Stimulated activated memory B cell treated with anti-CD40 and anti-IgM and Interleukin-4, amounts not matched to agents 10 μg/mL and 1 μg/mL and 100 μg/mL, for 72 hours (primary cell): Measurements from ENCODE around the gene SPEG.
A peak's percentile ranks its signal among the peaks of the same experiment; 100 is the strongest.

Experiments
- ATAC-seq: fragments of 150-1000 bp; cut with Tn5 transposase; 2 replicates; pipeline ENCODE4 v1.10.0; 2021
- H3K27ac Mint-ChIP-seq: one replicate; pipeline ENCODE4 v1.8.0; 2022; ENCODE audit warnings: mild to moderate bottlenecking, mixed read lengths
- H3K27me3 Mint-ChIP-seq: one replicate; pipeline ENCODE4 v1.8.0; 2022; ENCODE audit warnings: mixed read lengths
- H3K36me3 Mint-ChIP-seq: one replicate; pipeline ENCODE4 v1.8.0; 2022; ENCODE audit warnings: mixed read lengths
- H3K4me1 Mint-ChIP-seq: one replicate; pipeline ENCODE4 v1.8.0; 2022; ENCODE audit warnings: mixed read lengths
- H3K4me3 Mint-ChIP-seq: one replicate; pipeline ENCODE4 v1.8.0; 2022; ENCODE audit warnings: mild to moderate bottlenecking, moderate library complexity, mixed read lengths
- H3K9me3 Mint-ChIP-seq: one replicate; pipeline ENCODE4 v1.8.0; 2022; ENCODE audit warnings: mixed read lengths

Gene SPEG

DNA sequence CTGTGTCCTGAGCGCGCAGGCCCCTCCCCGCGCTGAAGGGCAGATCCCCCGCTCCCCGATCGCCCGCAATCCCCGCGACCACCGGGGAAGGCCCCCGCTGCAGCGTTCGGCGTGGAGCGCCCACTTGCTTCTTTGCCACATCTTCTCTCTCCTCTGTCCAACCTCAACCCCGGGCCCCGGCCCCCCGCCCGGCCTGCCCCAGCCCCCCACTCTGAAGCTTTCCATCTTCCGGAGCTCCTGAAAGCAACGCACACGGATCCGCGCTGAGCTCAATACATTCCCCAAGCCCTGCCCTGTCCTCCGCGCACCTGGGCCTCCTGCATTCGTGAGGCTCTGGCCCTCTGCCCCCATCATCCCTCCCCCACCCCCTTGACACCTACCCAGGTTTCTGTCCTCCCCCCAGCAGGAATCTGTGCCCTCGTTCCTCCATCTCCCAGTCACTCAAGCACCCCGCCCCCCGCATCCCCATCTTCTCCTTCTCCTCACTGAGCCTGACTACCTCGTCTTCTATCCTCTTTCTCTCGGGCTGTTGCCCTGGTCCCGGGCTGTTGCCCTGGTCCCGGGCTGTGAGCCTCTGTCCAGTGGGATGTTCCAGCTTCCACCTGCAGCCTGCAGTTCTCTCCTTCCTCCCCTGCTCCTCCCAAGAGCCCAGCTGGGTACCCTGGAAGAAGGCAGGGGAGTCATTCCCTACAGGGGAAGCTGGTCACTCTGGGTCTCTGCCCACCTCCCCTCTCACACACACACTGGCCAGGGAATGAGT lies 7.8 kb downstream of the SPEG start:
- ATAC-seq: no peak
- no peaks in the 10 kb centered on the region for H3K9me3 Mint-ChIP-seq
- no peaks in the 10 kb centered on the region for H3K36me3 Mint-ChIP-seq
- peak overlapping the region; percentile 79 for H3K4me3 Mint-ChIP-seq
- H3K4me1 Mint-ChIP-seq: peaks cover 24% of the 10 kb centered on the region
- peaks cover 58% of the 10 kb centered on the region for H3K27me3 Mint-ChIP-seq
- H3K27ac Mint-ChIP-seq: no peak overlapping the region

DNA sequence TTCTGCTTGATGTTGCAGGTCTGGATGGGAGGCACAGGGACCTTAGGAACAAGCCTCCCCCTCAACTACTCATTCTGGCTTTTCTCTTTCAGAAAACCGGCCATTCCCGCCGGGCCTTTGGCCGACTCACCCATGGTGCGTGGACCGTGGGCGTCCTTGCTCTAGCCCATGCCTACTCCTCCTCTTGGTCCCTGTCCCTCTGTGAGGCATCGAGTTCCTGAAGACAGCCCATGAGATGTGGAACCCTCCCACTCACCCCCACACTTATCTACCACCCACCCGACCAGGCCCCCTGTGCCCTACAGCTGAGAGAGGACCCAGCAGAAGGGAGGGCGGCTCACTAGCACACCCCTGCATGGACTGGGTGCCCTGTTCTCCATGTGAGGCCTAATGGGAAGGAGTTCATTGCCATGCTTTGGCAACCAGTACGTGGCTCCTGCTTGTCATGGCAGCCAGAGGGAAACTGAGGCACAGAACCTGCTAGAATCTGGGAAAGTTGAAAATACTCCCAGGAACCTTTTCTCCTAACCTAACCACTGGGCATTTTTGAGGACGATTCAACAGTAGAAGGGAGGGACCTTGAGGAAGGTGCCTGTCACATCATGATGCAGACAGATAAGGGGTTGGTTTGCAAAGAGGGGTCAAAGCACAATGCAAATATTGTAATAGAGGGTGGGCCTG lies 8.5 kb downstream of the SPEG start:
- peak overlapping the region; percentile 79 for H3K4me3 Mint-ChIP-seq
- no peak overlapping the region for H3K27ac Mint-ChIP-seq
- no peaks in the 10 kb centered on the region for H3K36me3 Mint-ChIP-seq
- no peak for ATAC-seq
- peaks cover 24% of the 10 kb centered on the region for H3K4me1 Mint-ChIP-seq
- H3K9me3 Mint-ChIP-seq: no peaks in the 10 kb centered on the region
- peaks cover 58% of the 10 kb centered on the region for H3K27me3 Mint-ChIP-seq

DNA sequence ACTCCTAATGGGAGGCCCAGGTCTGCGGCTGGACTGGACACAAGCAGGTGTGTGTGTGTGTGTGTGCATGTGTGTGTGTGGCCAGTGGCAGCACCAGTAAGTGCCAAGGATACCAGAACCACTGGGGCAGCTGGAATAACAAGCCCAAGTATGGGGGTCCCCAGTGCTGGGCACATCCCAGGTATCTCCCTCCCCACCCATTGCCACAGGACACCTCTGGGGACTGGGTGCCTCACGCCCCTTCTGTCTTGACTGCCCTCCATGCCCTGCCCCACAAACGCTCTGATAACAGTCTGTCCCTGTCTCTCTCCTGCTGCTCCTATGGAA lies 9.0 kb downstream of the SPEG start:
- ATAC-seq: no peak
- no peaks in the 10 kb centered on the region for H3K36me3 Mint-ChIP-seq
- H3K9me3 Mint-ChIP-seq: no peaks in the 10 kb centered on the region
- no peak overlapping the region for H3K27ac Mint-ChIP-seq
- no peak overlapping the region for H3K4me3 Mint-ChIP-seq
- H3K4me1 Mint-ChIP-seq: peaks cover 24% of the 10 kb centered on the region
- H3K27me3 Mint-ChIP-seq: peaks cover 58% of the 10 kb centered on the region

DNA sequence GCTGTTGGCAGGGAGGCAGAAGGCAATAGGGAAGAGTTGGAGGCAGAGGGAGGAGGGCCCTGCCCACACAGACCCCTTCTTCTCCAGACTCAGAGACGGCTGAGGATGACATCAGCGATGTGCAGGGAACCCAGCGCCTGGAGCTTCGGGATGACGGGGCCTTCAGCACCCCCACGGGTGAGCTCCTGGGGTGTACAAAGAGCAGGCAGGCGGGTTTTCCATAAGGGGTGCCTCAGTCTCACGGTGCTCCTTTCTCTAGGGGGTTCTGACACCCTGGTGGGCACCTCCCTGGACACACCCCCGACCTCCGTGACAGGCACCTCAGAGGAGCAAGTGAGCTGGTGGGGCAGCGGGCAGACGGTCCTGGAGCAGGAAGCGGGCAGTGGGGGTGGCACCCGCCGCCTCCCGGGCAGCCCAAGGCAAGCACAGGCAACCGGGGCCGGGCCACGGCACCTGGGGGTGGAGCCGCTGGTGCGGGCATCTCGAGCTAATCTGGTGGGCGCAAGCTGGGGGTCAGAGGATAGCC lies 10.0 kb downstream of the SPEG start:
- H3K4me3 Mint-ChIP-seq: no peak overlapping the region
- no peaks in the 10 kb centered on the region for H3K9me3 Mint-ChIP-seq
- ATAC-seq: no peak
- no peaks in the 10 kb centered on the region for H3K36me3 Mint-ChIP-seq
- peaks cover 65% of the 10 kb centered on the region for H3K27me3 Mint-ChIP-seq
- peaks cover 27% of the 10 kb centered on the region for H3K4me1 Mint-ChIP-seq
- no peak overlapping the region for H3K27ac Mint-ChIP-seq

DNA sequence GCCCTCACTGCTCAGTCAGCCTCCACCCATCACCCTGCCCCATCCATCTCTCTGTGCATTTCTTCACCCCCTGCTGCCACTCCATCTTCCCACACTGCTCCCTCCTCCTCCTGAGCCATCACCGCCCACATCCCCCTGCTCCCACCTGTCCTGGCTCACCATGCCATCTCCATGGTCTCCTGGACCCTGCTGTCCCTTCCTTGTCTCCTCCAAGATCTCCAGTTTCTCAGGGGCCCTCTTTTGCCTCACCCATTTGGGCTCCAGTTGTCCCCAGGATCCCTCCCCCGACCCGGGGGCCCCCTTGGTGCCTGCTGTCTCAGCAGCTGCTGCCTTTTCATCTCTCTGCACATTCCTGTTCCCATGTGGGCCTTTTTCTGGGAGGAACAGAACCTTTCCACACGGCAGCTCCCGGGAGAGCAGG lies 10.6 kb downstream of the SPEG start:
- H3K36me3 Mint-ChIP-seq: no peaks in the 10 kb centered on the region
- H3K27me3 Mint-ChIP-seq: peaks cover 71% of the 10 kb centered on the region
- H3K27ac Mint-ChIP-seq: no peak overlapping the region
- H3K4me3 Mint-ChIP-seq: no peak overlapping the region
- ATAC-seq: no peak
- peaks cover 30% of the 10 kb centered on the region for H3K4me1 Mint-ChIP-seq
- no peaks in the 10 kb centered on the region for H3K9me3 Mint-ChIP-seq

DNA sequence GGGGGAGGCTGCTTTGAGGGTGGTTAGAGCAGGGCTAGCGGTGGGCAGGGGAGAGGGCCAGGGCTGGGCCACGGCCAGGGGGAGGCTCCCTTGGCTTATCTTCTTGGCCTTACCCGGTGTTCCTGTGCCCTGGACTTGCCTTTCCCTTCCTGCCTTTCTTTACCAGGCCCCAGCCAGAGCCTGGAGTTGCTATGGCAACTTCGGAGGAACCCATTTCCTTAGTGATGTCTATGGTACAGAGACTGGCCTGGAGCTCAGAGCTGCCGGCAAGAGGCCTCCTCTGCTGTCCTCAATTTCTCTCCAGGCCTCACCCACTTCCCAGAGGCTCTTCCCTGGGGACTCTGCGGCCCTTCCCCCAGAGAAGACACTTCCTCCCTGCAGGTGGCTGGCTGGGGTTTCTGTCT lies 11.5 kb downstream of the SPEG start:
- Mint-ChIP-seq H3K4me1 (peaks cover 26% of the 10 kb centered on the region), H3K27ac (no peak overlapping the region), H3K36me3 (no peaks in the 10 kb centered on the region), H3K27me3 (peaks cover 75% of the 10 kb centered on the region), H3K9me3 (no peaks in the 10 kb centered on the region), H3K4me3 (no peak overlapping the region)
- no peak for ATAC-seq

DNA sequence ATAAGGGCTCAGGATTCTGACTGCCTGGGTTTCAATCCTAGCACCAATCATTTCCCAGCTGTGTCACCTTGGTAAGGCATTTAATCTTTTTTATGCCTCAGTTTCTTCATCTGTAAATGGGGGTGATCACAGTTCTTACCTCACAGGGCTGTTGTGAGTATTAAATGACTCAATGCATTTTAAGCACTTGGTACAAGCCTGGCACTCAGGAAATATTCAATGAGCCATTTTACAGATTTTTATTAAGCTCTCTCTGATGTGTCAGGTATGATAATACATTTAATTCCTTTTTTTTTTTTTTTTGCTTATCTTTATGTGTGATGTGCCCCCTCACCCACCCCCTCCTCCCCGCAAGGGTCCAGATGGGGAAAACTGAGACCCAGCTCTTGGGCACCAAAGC lies 12.0 kb downstream of the SPEG start:
- H3K36me3 Mint-ChIP-seq: no peaks in the 10 kb centered on the region
- ATAC-seq: no peak
- H3K27me3 Mint-ChIP-seq: peaks cover 75% of the 10 kb centered on the region
- no peaks in the 10 kb centered on the region for H3K9me3 Mint-ChIP-seq
- no peak overlapping the region for H3K27ac Mint-ChIP-seq
- H3K4me3 Mint-ChIP-seq: no peak overlapping the region
- peaks cover 21% of the 10 kb centered on the region for H3K4me1 Mint-ChIP-seq

DNA sequence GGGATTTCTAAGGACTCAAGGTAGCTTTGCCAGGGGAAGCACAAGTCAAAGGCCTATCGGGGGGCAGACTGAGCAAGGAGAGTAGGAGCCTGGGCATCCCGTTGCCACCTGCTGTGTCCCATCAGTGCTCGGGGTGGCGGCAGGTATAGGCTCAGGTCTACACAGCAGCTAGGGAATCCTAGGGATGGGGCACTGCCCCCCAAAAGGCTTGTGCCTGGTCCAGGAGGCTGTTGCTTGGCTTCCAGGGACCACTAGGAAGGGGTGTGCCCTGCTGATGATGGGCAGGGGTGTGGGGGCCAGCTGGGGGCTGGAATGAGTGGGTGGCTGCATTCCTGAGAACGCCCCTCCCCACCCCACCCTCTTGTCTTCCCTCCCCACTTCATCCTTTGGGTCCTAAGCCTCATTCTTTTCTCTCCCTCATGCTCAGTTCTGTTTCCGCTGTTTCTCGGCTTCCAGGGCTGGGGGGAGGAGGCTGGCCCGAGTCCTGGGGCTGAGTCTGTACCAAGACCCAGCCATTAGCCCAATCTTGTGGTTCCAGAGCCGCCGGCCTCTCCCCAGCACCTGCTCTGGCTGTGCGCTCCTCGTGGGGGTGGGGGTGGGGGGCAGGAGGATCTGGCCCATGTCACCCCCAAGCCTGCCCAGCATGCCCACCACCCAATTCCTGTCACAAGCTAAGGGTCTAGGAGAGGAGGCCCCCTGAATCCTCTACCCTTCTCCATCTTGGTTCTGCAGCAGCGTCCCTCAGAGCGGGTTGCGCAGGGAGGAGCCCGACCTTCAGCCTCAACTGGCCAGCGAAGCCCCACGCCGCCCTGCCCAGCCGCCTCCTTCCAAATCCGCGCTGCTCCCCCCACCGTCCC lies 12.8 kb downstream of the SPEG start:
- peaks cover 19% of the 10 kb centered on the region for H3K4me1 Mint-ChIP-seq
- H3K9me3 Mint-ChIP-seq: no peaks in the 10 kb centered on the region
- no peak overlapping the region for H3K27ac Mint-ChIP-seq
- no peaks in the 10 kb centered on the region for H3K36me3 Mint-ChIP-seq
- peaks cover 78% of the 10 kb centered on the region for H3K27me3 Mint-ChIP-seq
- no peak for ATAC-seq
- H3K4me3 Mint-ChIP-seq: no peak overlapping the region

DNA sequence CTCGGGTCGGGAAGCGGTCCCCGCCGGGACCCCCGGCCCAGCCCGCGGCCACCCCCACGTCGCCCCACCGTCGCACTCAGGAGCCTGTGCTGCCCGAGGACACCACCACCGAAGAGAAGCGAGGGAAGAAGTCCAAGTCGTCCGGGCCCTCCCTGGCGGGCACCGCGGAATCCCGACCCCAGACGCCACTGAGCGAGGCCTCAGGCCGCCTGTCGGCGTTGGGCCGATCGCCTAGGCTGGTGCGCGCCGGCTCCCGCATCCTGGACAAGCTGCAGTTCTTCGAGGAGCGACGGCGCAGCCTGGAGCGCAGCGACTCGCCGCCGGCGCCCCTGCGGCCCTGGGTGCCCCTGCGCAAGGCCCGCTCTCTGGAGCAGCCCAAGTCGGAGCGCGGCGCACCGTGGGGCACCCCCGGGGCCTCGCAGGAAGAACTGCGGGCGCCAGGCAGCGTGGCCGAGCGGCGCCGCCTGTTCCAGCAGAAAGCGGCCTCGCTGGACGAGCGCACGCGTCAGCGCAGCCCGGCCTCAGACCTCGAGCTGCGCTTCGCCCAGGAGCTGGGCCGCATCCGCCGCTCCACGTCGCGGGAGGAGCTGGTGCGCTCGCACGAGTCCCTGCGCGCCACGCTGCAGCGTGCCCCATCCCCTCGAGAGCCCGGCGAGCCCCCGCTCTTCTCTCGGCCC lies 13.6 kb downstream of the SPEG start:
- no peak overlapping the region for H3K4me3 Mint-ChIP-seq
- no peaks in the 10 kb centered on the region for H3K9me3 Mint-ChIP-seq
- H3K27ac Mint-ChIP-seq: no peak overlapping the region
- no peaks in the 10 kb centered on the region for H3K36me3 Mint-ChIP-seq
- H3K27me3 Mint-ChIP-seq: peaks cover 78% of the 10 kb centered on the region
- ATAC-seq: no peak
- H3K4me1 Mint-ChIP-seq: peaks cover 13% of the 10 kb centered on the region

DNA sequence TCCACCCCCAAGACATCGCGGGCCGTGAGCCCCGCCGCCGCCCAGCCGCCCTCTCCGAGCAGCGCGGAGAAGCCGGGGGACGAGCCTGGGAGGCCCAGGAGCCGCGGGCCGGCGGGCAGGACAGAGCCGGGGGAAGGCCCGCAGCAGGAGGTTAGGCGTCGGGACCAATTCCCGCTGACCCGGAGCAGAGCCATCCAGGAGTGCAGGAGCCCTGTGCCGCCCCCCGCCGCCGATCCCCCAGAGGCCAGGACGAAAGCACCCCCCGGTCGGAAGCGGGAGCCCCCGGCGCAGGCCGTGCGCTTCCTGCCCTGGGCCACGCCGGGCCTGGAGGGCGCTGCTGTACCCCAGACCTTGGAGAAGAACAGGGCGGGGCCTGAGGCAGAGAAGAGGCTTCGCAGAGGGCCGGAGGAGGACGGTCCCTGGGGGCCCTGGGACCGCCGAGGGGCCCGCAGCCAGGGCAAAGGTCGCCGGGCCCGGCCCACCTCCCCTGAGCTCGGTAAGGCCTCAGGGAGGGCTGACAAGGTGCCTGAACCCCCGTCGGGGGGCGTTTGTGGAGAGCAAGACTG lies 14.2 kb downstream of the SPEG start:
- Mint-ChIP-seq H3K27ac (no peak overlapping the region), H3K9me3 (no peaks in the 10 kb centered on the region), H3K4me3 (no peak overlapping the region), H3K27me3 (peaks cover 78% of the 10 kb centered on the region), H3K4me1 (peaks cover 13% of the 10 kb centered on the region), H3K36me3 (no peaks in the 10 kb centered on the region)
- no peak for ATAC-seq

DNA sequence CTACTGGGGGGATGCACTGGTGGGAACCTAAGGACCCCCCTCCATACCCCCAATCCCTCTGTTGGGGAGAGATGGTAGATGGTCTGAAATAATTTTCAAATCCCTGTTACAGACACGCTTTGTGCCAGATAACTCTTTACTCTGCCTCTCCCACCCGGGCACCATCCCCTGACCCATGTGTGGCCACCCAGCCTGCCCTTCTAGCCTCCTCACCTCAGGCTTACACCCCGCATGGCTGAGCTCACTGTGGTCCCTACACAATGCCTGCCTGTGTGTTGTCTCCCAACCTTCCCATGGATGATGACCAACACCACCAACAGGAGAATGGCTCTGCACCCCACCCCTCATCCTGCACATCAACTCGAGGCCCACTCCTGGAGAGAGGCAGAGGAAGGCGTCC lies 15.0 kb downstream of the SPEG start:
- Mint-ChIP-seq H3K27me3 (peaks cover 71% of the 10 kb centered on the region), H3K4me3 (no peak overlapping the region), H3K4me1 (peaks cover 13% of the 10 kb centered on the region), H3K9me3 (no peaks in the 10 kb centered on the region), H3K27ac (no peak overlapping the region), H3K36me3 (no peaks in the 10 kb centered on the region)
- ATAC-seq: no peak

DNA sequence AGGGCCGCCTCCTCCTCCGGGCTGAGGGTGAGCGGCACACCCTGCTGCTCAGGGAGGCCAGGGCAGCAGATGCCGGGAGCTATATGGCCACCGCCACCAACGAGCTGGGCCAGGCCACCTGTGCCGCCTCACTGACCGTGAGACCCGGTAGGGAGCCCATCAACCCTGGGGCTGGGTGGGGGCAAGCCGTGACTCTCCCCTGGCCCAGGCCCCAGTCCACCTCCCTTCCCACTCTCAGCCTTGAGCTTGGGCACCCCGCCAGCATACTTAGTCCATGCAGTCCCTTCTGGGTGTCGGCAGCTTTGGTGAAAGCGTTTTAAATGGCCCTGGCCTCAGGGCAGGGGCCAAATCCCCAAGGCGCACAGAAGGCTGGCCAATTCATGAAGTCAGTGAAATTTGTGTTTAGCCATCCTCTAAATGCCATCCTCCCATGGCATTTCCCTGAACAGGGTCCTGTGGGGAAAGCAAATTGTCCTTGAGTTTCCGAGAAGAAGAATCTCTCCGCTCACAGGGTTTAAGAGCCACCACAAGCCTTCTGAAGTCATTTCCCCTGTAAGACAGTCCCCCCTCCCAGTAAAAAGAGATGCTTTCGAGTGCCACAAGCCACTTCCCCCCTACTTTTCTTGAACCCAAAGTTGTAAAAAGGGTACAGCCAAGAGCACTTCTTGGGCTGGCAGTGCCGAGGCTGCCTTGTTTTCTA lies 17.2 kb downstream of the SPEG start:
- no peak overlapping the region for H3K27ac Mint-ChIP-seq
- peaks cover 62% of the 10 kb centered on the region for H3K27me3 Mint-ChIP-seq
- H3K4me3 Mint-ChIP-seq: no peak overlapping the region
- no peaks in the 10 kb centered on the region for H3K36me3 Mint-ChIP-seq
- no peak for ATAC-seq
- H3K4me1 Mint-ChIP-seq: peaks cover 12% of the 10 kb centered on the region
- no peaks in the 10 kb centered on the region for H3K9me3 Mint-ChIP-seq

DNA sequence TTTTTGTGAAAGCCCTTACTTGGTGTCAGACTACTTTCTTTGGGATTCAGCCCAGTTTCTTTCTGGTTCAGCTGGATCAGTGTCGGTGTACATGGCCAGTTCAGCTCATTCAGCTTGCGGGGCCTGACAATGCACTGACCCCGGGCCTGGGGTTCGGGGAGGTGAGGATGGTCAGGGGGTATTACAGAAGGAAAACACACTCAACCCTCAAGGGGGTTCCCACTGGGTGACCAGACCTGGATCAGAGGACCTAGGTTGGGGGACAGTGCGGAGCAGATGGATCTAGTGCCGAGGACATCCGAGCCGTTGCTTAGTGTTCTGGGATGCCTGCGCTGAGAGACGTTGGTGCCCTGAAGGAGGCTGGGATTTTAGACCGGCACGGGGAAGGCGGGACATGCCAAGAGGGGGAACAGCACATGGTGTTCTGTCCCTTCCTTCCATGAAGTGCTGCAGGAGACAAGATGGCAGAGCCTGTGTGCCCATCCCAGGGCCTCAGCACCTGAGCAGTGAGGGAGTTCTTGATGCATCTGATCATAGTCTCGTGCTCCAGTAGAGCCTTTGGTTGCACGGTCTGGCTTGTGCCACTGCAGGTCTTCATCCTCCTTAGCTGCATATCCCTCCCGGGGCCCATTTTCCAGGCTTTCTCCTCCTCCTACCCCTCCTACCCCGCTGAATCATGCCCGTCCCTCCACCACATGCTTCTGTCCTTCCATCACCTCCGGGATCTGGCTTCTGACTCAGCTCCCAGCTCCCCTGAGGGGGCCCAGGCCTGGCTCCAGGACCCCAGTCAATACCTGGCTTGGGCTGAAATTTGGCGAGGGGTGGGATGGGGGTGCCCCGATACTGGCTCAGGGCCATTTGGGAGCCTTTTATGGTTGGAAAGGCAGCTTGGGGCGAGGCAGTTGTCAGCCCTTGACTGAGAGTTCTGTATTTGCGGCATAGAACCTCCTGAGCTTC lies 18.0 kb downstream of the SPEG start:
- H3K9me3 Mint-ChIP-seq: no peaks in the 10 kb centered on the region
- peaks cover 62% of the 10 kb centered on the region for H3K27me3 Mint-ChIP-seq
- H3K27ac Mint-ChIP-seq: no peak overlapping the region
- H3K4me3 Mint-ChIP-seq: no peak overlapping the region
- H3K4me1 Mint-ChIP-seq: peaks cover 12% of the 10 kb centered on the region
- ATAC-seq: no peak
- no peaks in the 10 kb centered on the region for H3K36me3 Mint-ChIP-seq
